GM18907 (cell line): ENCODE results near the gene RPE65.
A peak's percentile ranks its signal among the peaks of the same experiment; 100 is the strongest.
"Not testable (repeated sequence)": the region's sequence is repeated elsewhere in the genome, so short reads cannot be mapped to it uniquely, and the experiment has no call there.

Experiments
- ATAC-seq: cut with Tn5 transposase; IDR thresholded peaks from one replicate; pipeline ENCODE4 v1.9.1; 2021; ENCODE audit warnings: mild to moderate bottlenecking, moderate library complexity; ENCODE audit not compliant: unreplicated experiment

Gene RPE65

GRCh38 chr1:68449901-68450300 is at the start of gene RPE65:
Gene RPE65 (minus strand): TSS chr1:68449954. CDS start chr1:68449905, 49 bp downstream.
- ATAC-seq = no peak

GRCh38 chr1:68497358-68497698 is 47.6 kb upstream of the RPE65 start:
- ATAC-seq = peak; percentile 27

- peak; percentile 97 for ATAC-seq
Measured at GRCh38 chr1:68496680-68497357, 47.1 kb upstream of the RPE65 start, which contains the start of gene DEPDC1. Gene DEPDC1 (minus strand): TSS chr1:68497082. CDS start chr1:68496999, 83 bp downstream.

GRCh38 chr1:68495968-68496679 is 46.4 kb upstream of the RPE65 start:
- peak; percentile 31 for ATAC-seq

- ATAC-seq = peak; percentile 0
Measured at GRCh38 chr1:68495532-68495931, 45.8 kb upstream of the RPE65 start.

- no peak for ATAC-seq
Measured at GRCh38 chr1:68493193-68493592, 43.4 kb upstream of the RPE65 start.

GRCh38 chr1:68492255-68492654 is 42.5 kb upstream of the RPE65 start:
- ATAC-seq = not testable (repeated sequence)

- ATAC-seq = no peak
Measured at GRCh38 chr1:68490046-68490651, 40.4 kb upstream of the RPE65 start.

- ATAC-seq = no peak
Measured at GRCh38 chr1:68485431-68486022, 35.8 kb upstream of the RPE65 start.

GRCh38 chr1:68484618-68485017 is 34.9 kb upstream of the RPE65 start:
- no peak for ATAC-seq

- ATAC-seq = no peak
Measured at GRCh38 chr1:68481041-68481440, 31.3 kb upstream of the RPE65 start.

- ATAC-seq = no peak
Measured at GRCh38 chr1:68479501-68479900, 29.7 kb upstream of the RPE65 start.

- ATAC-seq = no peak
Measured at GRCh38 chr1:68478662-68479061, 28.9 kb upstream of the RPE65 start.

- not testable (repeated sequence) for ATAC-seq
Measured at GRCh38 chr1:68476626-68477025, 26.9 kb upstream of the RPE65 start.

- ATAC-seq = no peak
Measured at GRCh38 chr1:68473060-68473459, 23.3 kb upstream of the RPE65 start.

GRCh38 chr1:68470388-68470970 is 20.7 kb upstream of the RPE65 start:
- ATAC-seq = no peak

GRCh38 chr1:68464891-68465290 is 15.1 kb upstream of the RPE65 start:
- no peak for ATAC-seq

- ATAC-seq = no peak
Measured at GRCh38 chr1:68460935-68461334, 11.2 kb upstream of the RPE65 start.

- ATAC-seq = no peak
Measured at GRCh38 chr1:68459796-68460195, 10.0 kb upstream of the RPE65 start.

- no peak for ATAC-seq
Measured at GRCh38 chr1:68459091-68459490, 9.3 kb upstream of the RPE65 start.

GRCh38 chr1:68456202-68456601 is 6.4 kb upstream of the RPE65 start:
- ATAC-seq = no peak
